HTR-8/SVneo (cell line): ENCODE data around the gene SPATA13.
"Not testable (repeated sequence)": the region's sequence is repeated elsewhere in the genome, so short reads cannot be mapped to it uniquely, and the experiment has no call there.

Experiments used
- DNase-seq: peaks from one replicate; pipeline ENCODE4 v3.0.0; 2011; ENCODE audit warnings: low spot score, mixed read lengths; ENCODE audit not compliant: insufficient read length
- FAIRE-seq: peaks from 2 replicates; lab custom pipeline; 2011; peaks lifted over from hg19 to GRCh38; lab: Jason Lieb, UNC

The SPATA13 gene

DNA sequence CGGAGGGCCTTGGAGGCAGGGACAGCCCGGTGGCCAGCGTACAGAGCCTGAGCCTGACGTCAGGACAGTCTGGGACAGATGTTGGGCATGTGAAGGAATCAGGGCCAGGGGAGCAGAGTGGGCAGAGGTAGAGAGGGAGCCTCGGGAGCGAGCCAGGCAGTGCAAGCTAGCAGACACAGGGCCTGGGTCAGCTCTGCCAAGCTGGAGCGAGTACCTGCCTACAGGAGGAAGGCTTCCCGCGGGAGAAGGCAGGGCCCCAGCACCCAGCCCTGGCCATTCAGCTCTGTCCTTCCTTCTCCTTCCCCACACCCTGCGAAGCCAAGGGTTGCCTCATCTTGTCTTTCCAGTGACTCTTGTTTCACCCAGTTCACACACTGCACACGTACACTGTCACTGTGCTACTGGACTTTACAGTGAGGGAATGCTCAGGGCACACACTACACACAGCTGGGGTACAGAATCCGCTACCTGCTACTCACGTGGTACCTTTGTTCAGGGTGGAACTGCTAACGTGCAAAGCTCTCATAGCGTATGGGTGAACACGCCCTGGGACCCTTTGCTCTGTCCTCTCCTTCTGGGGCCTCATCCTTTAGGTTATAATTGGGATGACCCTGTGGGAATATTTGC lies 139.1 kb downstream of the SPATA13 start:
- DNase-seq (no peak), FAIRE-seq (no peak)

DNA sequence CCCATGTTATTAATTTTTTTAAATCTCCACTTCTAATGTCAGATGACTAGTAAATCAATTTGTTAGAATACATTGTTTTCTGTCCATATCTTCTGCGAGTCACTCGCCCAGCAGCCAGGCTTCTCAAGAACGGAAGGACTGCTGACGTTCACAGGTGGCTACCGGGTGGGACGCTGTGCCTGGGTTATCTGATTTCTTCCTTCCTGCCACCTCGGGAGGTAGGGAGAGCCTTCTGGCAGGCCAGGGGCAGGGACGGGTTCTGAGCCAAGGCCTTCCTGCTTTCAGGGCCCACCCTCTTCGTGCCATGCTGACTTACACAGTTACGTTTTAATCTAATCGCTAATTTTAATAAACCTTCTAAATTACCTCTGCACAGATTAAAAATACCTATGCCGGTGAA lies 140.9 kb downstream of the SPATA13 start:
- FAIRE-seq (no peak), DNase-seq (no peak)

DNA sequence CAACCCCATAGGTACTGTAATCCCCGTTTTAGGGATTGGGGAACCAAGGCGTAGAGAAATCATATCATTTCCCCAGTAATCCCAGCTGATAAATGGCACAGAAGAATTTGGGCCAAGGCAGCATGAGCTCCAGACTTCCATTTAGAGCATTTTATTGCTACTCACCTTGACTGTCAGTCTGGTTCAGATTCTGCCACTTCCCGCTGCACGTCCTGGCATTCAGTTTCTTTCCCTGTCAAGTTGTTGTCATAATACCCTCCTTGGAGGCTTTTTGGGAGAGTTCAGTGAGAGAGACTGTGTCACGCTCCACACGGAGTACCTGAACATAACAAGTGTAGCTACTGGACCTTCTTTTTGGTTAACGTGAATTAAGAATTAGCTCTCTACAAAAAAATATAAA lies 141.4 kb downstream of the SPATA13 start:
- no peak for FAIRE-seq

DNA sequence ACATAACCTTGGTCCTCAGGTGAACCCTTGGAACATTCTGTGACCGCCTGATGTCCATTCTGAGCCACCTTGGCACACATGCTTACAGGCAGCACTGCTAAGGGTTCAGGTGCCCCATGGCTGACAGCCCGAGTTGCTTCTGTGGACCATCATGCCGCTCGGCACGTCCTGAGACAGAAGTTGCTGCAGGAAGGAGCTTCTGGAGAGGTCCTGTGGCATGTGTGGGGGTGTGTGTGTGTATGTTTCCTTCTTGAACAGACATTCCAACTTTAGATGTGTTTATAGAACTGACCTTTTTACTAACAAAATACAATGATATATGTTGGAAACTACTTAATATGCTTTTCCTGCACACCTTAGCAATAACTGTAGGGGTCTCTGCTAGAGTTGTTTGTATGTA lies 144.1 kb downstream of the SPATA13 start:
- DNase-seq: no peak
- no peak for FAIRE-seq

More for the DNA sequence above, 141.4 kb downstream of the SPATA13 start:
- no peak for DNase-seq

DNA sequence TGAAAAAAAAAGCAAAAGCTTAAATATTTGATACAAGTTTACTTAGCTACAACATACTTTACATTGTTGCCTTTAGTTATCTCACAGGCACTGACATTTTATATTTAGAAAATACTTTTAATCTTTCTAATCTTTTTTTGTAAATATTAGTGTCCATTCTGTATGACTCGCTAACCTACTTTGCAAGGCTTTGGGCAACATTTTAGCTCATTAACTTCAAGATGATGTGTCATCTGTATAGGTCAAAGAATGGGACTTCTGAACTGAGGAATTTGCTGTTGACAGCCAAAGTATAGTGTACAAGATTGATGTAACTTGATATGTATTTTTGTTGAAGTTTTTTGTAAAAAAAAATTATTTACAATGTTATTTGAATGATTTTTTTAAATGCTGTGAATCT lies 146.1 kb downstream of the SPATA13 start:
- DNase-seq (peak; percentile 10), FAIRE-seq (no peak)

DNA sequence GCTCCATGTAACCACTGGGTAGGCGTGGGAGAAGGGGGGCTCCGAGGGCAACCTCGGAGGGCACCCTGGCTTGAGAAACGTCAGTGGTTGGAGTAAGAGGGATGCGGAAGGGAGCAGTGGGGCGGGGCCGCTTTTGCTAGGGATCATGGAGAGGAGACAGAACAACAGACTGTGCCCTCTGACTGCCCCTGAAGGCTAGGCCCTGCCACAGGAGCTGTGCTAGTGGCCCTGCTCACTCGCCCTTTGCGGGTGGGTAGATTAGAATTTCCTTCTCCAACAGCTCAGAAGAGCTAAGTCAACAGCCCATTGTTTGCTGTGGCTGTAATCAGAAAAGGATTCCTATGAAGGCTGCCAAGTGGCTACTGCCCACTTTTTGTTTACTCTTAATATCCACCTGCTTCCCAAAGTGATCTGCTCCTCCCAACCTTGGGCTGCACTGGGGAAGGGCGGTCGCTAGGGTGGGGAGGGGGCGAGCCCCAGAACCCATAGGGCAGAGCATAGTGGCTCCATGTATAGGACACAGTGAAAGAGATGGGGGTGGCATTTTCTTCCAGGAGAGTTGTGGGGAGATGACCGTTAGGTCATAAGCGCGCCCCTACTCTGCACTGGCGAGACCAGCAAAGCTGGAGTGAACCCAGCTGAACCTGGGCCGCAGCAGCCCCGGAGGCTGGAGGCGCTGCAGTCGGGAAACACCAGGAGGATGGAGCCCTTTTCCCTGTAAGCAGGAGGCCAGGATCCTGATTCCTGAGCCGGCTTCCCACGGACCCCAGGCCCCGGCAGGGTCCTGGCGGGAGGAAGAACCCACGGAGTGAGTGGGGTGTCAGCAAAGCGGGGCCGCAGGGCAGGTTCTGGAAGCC lies 146.9 kb downstream of the SPATA13 start:
- DNase-seq (no peak), FAIRE-seq (no peak)

DNA sequence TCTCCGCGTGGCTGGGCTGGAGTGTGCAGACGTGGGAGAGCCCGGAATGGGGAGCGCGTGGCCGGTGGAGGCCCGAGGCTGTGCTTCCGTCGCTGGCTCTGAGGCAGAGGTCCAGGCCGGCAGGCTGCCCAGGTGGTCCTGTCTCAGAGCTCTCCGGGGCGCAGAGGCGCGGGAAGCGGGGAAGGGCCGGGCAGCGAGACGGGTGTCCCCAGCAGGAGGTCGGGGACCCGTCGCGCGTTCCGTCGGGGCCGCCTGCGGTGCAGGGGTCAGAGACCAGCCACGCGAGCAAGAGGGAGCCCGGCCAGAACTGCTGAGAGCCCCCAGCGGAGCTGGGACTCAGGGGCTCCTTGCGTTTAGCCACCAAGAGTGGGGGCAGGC lies 147.5 kb downstream of the SPATA13 start:
- DNase-seq: no peak
- FAIRE-seq: no peak

DNA sequence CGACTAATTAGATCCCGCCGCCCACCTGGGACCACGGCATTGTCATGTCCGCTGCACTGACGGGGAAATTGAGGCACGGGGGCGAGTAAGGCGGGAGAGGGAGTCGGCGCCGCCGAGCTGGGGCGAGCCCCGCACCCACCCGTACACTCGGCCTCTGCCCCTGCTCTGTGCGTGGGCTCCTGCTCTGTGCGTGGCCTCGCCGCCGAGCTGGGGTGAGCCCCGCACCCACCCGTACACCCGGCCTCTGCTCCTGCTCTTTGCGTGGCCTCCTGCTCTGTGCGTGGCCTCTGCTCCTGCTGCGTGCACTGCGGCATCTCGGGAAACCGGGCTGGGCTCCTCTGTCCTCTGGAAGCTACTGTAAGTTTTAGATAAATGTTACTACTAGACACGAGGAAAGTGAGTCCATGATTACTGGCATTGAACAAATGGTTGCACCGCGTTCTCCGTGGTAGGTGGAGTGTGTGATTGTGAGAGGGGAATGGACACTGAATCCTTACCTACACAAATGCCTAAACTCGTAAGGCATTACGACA lies 148.0 kb downstream of the SPATA13 start:
- DNase-seq (no peak), FAIRE-seq (no peak)

DNA sequence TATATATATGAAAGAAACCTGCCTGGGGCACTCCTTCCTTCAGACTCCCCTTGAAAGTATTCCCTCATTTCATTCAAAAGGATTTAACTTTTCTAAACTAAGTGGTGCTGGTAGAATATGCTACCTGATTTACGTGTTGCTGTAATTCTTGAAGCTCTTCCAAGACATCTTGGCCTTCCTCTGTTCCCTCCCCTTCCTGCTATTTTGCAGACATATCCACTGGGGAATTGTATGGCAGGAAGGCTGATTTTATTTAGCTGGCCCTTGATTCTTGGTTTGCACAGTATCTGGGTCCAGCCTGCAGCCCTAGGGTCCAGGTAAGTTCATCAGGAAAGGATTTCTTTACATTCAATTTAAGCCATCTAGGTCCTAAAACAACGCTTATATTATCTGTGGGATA lies 148.8 kb downstream of the SPATA13 start, which contains the start of gene C1QTNF9:
Gene C1QTNF9, plus strand, starts transcription at position 281 of the 400 bp plus-strand sequence. CDS start 6,424 bp downstream, outside the sequence.
- DNase-seq, FAIRE-seq: not testable (repeated sequence)

DNA sequence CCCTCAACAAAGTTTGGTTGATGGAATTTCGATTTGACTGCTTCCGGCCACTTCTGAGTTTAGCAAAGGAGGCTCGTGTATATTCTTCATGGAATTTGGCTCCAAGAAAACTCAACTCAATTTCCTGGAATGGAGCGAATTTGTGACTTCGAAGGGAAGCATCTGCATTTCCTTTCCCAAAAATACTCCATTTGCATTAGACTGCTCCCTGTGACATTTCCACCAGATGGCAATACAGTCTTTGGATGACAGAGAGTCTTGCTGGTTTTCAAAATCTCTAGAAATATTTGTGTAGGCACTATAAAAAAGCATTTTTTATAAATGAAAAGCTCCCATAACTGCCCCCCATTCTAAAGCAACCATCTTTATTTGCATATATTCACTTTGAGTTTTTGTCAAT lies 152.9 kb downstream of the SPATA13 start:
- no peak for FAIRE-seq
- DNase-seq: no peak

DNA sequence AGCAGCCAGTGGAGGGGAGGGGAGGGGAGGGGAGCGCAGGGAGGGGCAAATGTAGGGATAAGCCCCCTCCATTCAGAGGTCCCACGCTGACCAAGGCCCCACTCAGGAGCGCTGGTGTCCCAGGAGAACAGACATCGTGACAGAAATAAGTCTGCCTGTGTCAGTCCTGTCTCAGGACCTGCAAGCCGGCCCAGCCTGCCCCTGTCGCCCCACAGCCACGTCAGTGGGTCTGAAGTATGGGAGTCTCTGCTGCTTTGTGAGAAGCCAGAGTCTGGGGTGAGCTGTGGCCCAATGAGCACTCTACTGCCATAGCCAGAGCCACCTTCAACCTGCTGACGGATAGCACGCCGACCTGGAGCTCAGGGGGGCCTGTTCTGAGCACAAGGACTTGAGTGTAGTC lies 157.3 kb downstream of the SPATA13 start:
- FAIRE-seq, DNase-seq: not testable (repeated sequence)

DNA sequence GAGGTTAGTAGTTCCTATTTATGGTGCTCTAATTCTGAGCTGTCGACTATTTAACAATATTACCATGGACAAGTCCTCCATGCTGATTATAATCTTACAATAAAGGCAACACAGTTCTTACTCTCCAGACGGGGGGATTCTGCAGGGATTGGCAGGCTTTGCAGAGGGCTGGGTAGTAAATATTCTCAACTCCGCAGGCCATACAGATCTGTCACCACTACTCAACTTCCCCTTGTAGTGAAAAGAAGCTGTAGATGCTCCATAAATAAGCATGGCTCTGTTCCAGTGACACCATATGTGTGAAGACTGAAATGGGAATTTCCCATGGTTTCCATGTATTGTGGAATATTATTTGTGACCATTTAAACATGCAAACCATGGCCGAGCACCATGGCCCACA lies 158.4 kb downstream of the SPATA13 start:
- DNase-seq, FAIRE-seq: not testable (repeated sequence)

DNA sequence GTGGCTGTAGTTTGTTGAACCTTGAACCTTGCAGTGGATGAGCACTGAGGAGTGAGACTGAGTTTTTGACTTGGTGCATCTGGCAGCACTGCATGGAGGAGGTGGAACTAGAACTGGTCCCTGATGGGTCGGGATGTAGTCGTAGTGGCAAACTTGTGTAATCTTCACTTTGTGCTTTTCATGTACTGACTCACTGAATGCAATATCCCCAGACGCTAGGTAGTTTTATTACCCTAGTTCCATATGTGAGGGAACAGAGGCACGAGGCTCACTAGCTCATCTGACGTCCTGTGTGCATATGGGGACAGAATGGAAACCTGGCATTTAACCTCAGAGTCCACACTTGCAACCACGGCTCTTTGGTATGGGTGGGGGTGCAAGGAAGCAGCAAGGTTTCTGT lies 159.1 kb downstream of the SPATA13 start:
- FAIRE-seq: not testable (repeated sequence)

DNA sequence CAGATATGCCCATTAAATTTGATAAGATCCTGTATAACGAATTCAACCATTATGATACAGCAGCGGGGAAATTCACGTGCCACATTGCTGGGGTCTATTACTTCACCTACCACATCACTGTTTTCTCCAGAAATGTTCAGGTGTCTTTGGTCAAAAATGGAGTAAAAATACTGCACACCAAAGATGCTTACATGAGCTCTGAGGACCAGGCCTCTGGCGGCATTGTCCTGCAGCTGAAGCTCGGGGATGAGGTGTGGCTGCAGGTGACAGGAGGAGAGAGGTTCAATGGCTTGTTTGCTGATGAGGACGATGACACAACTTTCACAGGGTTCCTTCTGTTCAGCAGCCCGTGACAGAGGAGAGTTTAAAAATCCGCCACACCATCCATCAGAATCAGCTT lies 160.9 kb downstream of the SPATA13 start:
- FAIRE-seq, DNase-seq: not testable (repeated sequence)

More for the DNA sequence above, 159.1 kb downstream of the SPATA13 start:
- DNase-seq: not testable (repeated sequence)

DNA sequence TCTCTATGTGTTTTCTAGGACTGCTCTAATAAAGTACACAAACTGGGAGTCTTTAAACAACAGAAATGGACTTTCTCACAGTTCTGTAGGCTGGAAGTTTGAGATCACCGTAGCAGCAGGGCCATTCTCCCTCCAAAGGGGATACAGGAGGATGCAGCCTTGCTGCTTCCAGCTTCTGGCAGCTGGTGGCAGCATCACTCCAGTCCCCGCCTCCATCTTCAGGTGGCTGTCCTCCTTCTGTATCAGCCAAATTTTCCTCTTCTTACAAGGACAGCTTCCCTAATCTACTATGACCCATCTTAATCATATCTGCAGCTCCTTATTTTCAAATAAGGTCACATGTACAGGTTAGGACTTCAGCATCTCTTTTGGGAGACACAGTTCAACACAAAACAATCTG lies 161.9 kb downstream of the SPATA13 start:
- DNase-seq, FAIRE-seq: not testable (repeated sequence)

DNA sequence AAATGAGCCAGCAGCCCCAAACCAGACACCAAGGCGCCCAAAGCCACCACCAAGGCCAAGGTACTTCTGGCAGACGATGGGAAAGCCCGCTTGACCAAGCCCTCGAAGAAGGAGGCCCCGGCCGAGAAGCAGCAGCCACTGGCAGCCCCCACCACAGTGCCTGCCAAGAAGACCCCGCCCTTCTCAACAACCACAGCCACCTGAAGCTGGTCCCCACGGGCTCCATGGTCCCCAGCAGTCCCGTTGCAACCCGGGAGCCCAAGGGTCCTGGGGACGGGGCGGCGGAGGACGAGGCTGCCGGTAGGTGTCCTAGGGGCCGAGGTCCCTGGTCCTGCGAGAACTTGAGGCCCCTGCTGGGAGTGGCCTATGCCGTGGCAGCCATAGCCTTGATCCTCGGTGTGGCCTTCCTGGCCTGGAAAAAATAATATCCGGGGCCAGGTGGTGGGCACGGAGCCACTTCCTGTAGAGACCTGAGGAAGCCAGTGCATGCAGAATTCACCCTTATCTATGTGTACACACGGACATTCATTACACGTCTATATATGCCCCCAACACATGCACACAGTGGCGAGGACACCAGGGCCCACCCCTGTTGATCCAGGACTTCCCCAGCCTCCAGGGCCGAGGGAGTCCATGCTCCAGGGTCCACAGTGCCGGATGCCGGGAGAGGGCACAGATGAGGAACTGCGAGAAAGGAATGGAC lies 162.7 kb downstream of the SPATA13 start:
- DNase-seq (no peak), FAIRE-seq (no peak)

DNA sequence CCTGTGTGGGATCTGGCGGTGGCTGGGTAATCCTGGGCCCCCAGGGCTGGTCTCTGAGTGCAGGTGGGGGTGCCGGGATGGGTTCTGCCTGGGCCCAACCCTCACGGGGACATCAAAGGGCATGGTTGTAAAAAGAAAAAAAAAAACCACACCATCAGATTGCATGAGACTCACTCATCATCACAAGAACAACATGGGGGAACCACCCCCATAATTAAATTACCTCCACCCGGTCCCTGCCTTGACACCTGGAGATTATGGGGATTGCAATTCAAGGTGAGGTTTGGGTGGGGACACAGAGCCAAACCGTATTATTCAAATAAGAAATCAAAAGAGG lies 163.2 kb downstream of the SPATA13 start:
- no peak for DNase-seq
- FAIRE-seq: no peak

DNA sequence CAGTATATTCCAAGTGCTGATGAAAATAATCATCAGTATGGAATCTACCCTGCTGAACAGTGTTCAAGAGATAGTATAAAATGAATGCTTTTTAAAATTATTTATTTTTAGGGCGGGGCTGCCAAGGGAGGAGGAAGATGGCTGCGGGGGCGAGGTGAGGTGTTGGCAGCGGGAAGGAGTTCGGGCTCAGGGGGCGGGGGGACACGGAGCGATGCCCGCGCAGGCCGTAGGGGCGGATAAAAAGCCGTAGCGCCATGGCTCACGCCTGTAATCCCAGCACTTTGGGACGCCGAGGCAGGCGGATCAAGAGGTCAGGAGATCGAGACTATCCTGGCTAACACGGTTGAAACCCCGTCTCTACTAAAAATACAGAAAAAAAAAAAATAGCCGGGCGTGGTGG lies 167.1 kb downstream of the SPATA13 start:
- FAIRE-seq, DNase-seq: not testable (repeated sequence)

DNA sequence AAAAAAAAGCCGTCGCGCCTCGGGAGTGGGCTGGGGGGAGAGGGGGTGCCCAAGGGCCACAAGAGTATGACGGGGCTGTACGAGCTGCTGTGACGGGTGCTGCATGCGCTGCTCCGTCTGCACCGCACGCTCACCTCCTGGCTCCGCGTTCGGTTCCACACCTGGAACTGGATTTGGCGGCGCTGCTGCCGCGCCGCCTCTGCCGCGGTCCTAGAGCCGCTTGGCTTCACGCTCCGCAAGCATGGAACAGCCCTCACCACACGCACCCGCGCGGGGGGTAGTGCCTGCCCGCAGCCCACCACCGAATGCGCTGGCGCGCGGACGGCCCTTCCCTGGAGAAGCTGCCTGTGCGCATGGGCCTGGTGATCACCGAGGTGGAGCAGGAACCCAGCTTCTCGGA lies 167.6 kb downstream of the SPATA13 start:
- DNase-seq (no peak), FAIRE-seq (no peak)

DNA sequence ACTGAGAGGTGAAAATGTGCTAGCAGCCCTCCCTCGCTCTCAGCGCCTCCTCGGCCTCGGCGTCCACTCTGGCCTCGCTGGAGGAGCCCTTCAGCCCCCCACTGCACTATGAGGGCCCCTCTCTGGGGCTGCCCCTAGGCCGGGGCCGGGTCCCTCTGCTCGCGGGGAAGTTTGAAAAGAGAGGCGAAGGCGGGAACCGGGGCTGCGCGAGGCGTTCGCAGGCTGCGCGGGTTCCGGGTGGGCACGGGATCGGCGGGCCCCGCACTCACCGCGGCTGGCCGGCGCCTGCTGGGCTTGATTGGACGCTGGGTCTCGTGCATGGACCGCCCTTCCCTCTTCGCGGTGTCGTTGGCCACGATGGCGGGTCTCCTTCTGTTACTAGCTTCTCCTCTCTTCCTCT lies 178.2 kb downstream of the SPATA13 start:
- FAIRE-seq: no peak
- DNase-seq: no peak
